Panc1 (cell line): ENCODE measurements around the gene INPP5E. TPM values are rescaled to one million over a fixed set of nuclear protein-coding genes. Genes with fewer than 3 reads are reported as not detected.

Source experiments
- ATAC-seq: fragments of 200-7000 bp; cut with Tn5 transposase; 2 replicates; pipeline ENCODE4 v1.9.1; 2020; ENCODE audit warnings: mild to moderate bottlenecking, moderate library complexity
- BruUV-seq: library from RNA; stranded (reverse); fragments of 400-500 nt; replicated peaks from 2 replicates; lab custom pipeline; 2021; lab: Mats Ljungman, UMichigan
- CTCF ChIA-PET: fragments of 300-600 bp; sonication (Branson Sonifier 250); formaldehyde crosslinking; loops from one replicate; lab custom pipeline; 2022; ENCODE audit warnings: antibody characterized with exemption; lab: Charles Lee
- POLR2A ChIA-PET: fragments of 300-600 bp; sonication (Branson Sonifier 250); formaldehyde crosslinking; loops from one replicate; lab custom pipeline; 2022; ENCODE audit warnings: antibody characterized with exemption; lab: Charles Lee
- DNase-seq: peaks from one replicate; pipeline ENCODE4 v3.0.0-alpha.2; 2010; ENCODE audit warnings: low read depth, low spot score
- H3K27ac ChIP-seq: 2 replicates; pipeline ENCODE4 v1.5.1; 2011; ENCODE audit warnings: mild to moderate bottlenecking, low read length, inconsistent platforms
- H3K27me3 ChIP-seq: fragments of 200-500 bp; sonication (Bioruptor generic); 2 replicates; pipeline ENCODE4 v1.6.0; 2014; ENCODE audit warnings: low read length, inconsistent platforms; ENCODE audit not compliant: control insufficient read depth, insufficient read depth
- H3K36me3 ChIP-seq: fragments of 200-500 bp; sonication (Bioruptor generic); 2 replicates; pipeline ENCODE4 v1.5.1; 2014; ENCODE audit warnings: inconsistent platforms, mild to moderate bottlenecking, low read length, moderate library complexity; ENCODE audit not compliant: control insufficient read depth, insufficient read depth
- H3K4me1 ChIP-seq: 2 replicates; pipeline ENCODE4 v1.5.1; 2011; ENCODE audit warnings: inconsistent platforms, mild to moderate bottlenecking, low read length, moderate library complexity; ENCODE audit not compliant: control insufficient read depth, insufficient read depth
- H3K4me3 ChIP-seq, 2 experiments: 2 replicates each; pipeline ENCODE4 v1.5.1; 2011 to 2012; ENCODE audit warnings: low read depth in 2 of 2, low read length in 2 of 2, mild to moderate bottlenecking in 2 of 2, inconsistent platforms in 1 of 2, moderate library complexity in 1 of 2
- H3K9me3 ChIP-seq: fragments of 200-500 bp; sonication (Bioruptor generic); 2 replicates; pipeline ENCODE4 v1.5.1; 2014; ENCODE audit warnings: low read depth, mild to moderate bottlenecking, inconsistent platforms, low read length, moderate library complexity; ENCODE audit not compliant: control insufficient read depth, insufficient read depth
- CTCF ChIP-seq: fragments of 450-650 bp; IDR thresholded peaks from 2 replicates; pipeline ENCODE4 v1.5.1; 2017; ENCODE audit warnings: mild to moderate bottlenecking
- POLR2AphosphoS5 ChIP-seq: IDR thresholded peaks from 2 replicates; pipeline ENCODE4 v1.6.1; 2012; ENCODE audit warnings: mild to moderate bottlenecking, low read depth, low read length, moderate library complexity
- REST ChIP-seq, 2 experiments: IDR thresholded peaks; 2 replicates each; pipeline ENCODE4 v1.6.1; 2011 to 2012; ENCODE audit warnings: low read depth in 2 of 2, control low read depth in 1 of 2, low read length in 1 of 2, mild to moderate bottlenecking in 1 of 2, moderate library complexity in 1 of 2; ENCODE audit not compliant: insufficient read depth in 1 of 2
- SIN3A ChIP-seq: IDR thresholded peaks from 2 replicates; pipeline ENCODE4 v1.6.1; 2012; ENCODE audit warnings: low read depth, mild to moderate bottlenecking, low read length, moderate library complexity, borderline replicate concordance; ENCODE audit not compliant: insufficient read depth
- TCF7L2 ChIP-seq: IDR thresholded peaks from 2 replicates; pipeline ENCODE4 v1.6.1; 2011; ENCODE audit warnings: mild to moderate bottlenecking, low read depth, low read length, inconsistent platforms
- in situ Hi-C: cut with HindIII; loops from 2 replicates; pipeline ENCODE4 v1.10.0; 2016; ENCODE audit warnings: low sequenced_read_pairs, low pct_unique_long_range_greater_than_20kb
- intact Hi-C: fragments of 100-400 bp; cut with micrococcal nuclease; formaldehyde crosslinking; loops from one replicate; pipeline ENCODE4 v1.10.0; 2022; ENCODE audit not compliant: unreplicated experiment
- total RNA-seq: library from RNA; stranded (reverse); gene quantifications from one replicate; pipeline ENCODE4 v1.2.1, GENCODE V29; 2021; ENCODE audit not compliant: unreplicated experiment

Gene INPP5E
- total RNA-seq, 1 experiment from 2014 or later: 14.1 TPM

GRCh38 chr9:136465500-136466154, 26.0 kb upstream of the INPP5E start:
- POLR2A ChIA-PET: no interaction called here
- no TSS peak for BruUV-seq
- H3K36me3 ChIP-seq: peaks cover 16% of the 10 kb centered on the region

GRCh38 chr9:136464241-136464640, 24.6 kb upstream of the INPP5E start:
- in situ Hi-C loops (no loop called here), intact Hi-C loops (no loop called here)
- no peaks in the 10 kb centered on the region for H3K4me1 ChIP-seq
- no peak overlapping the region for H3K27ac ChIP-seq
- H3K27me3 ChIP-seq: no peaks in the 10 kb centered on the region
- DNase-seq (no peak), ATAC-seq (no peak)
- TF ChIP-seq CTCF: no peak
- TF ChIP-seq REST (IDR thresholded peaks at IDR 0.05; ENCODE audit: insufficient read depth in 1 of 2, low read depth in 2 of 2, low read length in 1 of 2): no peak
- TF ChIP-seq POLR2AphosphoS5: no peak
- TF ChIP-seq SIN3A: no peak
- TF ChIP-seq TCF7L2: no peak
- POLR2A ChIA-PET: no interaction called here
- H3K4me3 ChIP-seq: no peak overlapping the region
- CTCF ChIA-PET: no interaction called here
- no peaks in the 10 kb centered on the region for H3K9me3 ChIP-seq
- no TSS peak for BruUV-seq
- peaks cover 17% of the 10 kb centered on the region for H3K36me3 ChIP-seq

More at GRCh38 chr9:136465500-136466154, 26.0 kb upstream of the INPP5E start:
- intact Hi-C loops: no loop called here
- no peak overlapping the region for H3K27ac ChIP-seq
- H3K9me3 ChIP-seq: no peaks in the 10 kb centered on the region
- DNase-seq (no peak), ATAC-seq (no peak)
- TF ChIP-seq POLR2AphosphoS5 (no peak), REST (IDR thresholded peaks at IDR 0.05; ENCODE audit: insufficient read depth in 1 of 2, low read depth in 2 of 2, low read length in 1 of 2) (no peak), TCF7L2 (no peak), SIN3A (no peak), CTCF (no peak)
- no peaks in the 10 kb centered on the region for H3K27me3 ChIP-seq
- CTCF ChIA-PET: no interaction called here
- in situ Hi-C loops: no loop called here
- no peak overlapping the region for H3K4me3 ChIP-seq
- no peaks in the 10 kb centered on the region for H3K4me1 ChIP-seq
